Left hindlimb (tissue), 1 donor: ENCODE measurements around the gene PPARD.
"Not testable (repeated sequence)": the region's sequence is repeated elsewhere in the genome, so short reads cannot be mapped to it uniquely, and the experiment has no call there.

Experiments used
- DNase-seq: peaks from one replicate; pipeline ENCODE4 v3.0.0-alpha.2; 2018

Gene PPARD

GRCh38 chr6:35342258-35343091 lies at the start of gene PPARD:
TSS of gene PPARD (plus strand) at chr6:35342558. CDS start at chr6:35411088, 68,530 bp downstream.
- DNase-seq = peak; percentile 98

DNA sequence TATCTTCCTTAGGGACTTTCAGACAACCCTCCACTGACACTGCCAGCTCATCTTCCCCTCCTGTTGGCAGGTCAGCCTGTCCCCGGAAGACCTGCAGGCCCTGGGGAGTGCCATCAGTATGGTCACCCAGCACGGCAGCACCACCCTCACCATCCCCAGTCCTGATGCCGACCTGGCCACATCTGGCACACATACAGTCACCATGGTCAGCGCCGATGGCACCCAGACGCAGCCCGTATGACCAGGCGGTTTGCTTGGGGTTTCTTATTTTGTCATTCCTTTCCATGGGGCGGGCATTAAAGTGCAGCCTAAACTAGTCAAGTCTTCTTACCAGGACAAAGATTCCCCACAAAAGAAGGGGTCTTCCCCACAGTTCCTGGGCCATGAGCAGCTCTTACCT lies 48.7 kb upstream of the PPARD start:
- no peak for DNase-seq

DNA sequence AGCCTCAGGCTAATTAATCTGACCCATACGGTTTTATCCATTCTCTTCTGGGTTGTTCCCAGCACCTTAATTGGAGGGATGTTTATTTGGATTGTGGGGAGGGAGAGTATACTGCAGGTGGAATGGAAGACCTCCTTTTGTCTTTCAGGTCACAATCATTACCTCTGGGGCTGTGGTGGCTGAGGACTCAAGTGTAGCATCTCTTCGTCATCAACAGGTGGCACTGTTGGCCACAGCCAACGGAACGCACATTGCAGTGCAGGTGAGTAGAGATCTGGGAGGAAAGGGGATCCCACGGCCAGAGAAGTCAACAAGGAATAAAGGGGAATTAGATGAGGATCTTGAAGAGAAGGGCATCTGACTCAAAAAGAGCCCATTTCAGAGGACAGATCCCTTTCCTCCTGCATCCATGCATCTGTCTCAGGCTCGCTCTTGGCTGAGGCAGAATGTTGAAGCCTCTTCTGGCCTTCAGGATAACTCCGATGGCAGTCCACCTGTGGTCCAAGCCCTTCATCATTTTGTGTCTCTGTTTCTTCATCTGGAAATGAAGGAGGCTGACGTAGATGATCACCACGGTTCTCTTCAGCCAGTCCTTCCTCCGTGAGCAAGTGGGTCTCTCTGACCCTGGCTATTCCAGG lies 47.9 kb upstream of the PPARD start:
- no peak for DNase-seq

- DNase-seq = no peak
Observed at GRCh38 chr6:35295036-35295435, 47.3 kb upstream of the PPARD start.

DNA sequence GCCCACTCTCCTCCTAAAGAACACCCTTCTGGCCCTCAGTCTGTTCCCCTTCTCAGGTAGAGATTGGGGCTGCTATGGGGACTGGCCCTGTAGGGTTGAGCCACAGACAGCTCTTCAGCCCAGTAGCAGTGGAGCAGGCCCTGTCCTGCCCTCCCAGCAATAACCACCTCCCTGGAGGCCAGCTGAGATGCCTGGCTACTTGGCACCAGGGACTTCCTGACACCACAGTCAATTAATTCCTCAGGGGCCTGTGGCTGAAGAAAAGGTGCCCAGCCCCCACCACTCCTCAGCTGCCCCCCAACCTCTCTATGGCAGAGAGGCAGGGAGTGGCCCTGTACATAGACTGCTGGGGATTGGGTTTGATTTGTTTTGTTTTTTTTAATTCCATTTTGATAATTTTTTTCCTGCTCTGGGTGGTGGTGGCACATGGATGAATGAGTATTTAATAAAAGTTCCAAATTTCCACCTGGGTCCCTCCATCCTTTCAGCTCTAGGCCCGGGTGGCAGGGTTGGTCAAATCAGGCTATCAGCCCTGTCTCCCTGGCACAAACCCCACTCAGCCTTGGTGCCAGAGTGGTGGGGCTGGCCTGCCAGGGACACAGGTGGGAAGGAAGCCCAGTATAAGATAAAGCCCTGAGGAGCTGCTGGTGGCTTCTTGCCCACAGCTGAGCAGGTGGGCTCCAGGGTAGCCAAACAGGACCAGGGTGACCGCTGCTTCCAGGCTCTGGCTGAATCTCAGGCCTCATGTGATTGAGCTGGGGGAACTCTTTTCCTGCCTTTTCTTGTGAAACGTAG lies 46.6 kb upstream of the PPARD start:
- no peak for DNase-seq

DNA sequence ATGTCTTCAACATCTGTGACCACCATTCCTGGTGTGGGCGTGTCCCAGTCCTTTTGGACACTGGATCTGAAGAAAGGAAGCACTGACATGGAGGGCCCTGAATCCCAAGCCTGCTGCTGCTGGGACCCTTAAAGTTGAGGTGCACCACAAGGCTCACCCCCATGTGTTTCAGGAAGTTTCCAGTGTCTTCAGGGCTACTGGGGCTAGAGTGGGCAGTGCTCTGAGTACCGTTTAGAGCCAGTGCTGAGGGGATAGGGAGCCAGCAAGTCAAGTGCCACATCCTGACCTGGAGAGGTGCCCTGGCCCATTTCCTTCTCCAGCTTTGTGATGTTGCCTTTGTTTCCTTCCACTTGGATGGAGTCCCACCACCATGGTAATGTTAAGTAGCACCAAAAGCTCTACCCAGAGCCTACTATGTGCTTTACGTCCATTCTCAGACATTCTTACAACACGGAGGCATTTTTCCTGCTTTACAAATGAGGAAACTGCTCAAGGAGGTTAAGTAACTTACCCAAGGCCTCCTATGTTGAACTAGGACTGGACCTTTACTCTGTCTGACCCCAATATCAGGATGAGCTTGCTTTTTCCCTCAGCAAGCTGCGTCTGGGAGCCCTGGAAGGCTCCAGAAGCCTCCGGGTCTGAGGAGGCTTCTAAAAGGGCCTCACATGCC lies 45.3 kb upstream of the PPARD start:
- DNase-seq = no peak

- DNase-seq = peak; percentile 91
Observed at GRCh38 chr6:35297601-35298481, 44.5 kb upstream of the PPARD start, which contains the start of gene DEF6. TSS of gene DEF6 (plus strand) at chr6:35297818. CDS start at chr6:35297857, 39 bp downstream.

DNA sequence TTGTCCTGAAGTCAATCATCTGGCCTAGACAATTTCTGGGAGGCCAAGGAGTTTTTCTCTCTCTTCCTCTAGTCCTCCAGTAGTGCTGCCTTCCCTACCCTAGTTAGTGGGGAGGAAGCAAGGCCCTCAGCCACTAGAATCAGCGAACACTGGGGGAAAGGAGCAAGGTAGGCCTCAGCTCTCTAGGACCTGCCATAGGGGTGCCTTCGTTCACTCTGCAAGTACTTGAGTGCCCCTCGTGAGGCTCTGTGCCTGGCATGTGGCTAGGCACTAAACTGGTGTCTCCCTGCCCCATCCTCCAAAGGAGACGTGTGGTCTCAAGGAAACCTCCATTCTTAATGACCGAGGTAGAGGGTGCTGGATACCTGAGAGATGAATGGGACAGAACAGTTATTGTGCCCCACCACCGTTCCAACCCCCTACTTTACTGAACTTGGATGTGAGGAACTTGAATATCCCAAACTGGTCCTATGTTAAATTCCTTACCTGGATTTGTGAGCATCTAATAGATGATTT lies 43.7 kb upstream of the PPARD start:
- no peak for DNase-seq

DNA sequence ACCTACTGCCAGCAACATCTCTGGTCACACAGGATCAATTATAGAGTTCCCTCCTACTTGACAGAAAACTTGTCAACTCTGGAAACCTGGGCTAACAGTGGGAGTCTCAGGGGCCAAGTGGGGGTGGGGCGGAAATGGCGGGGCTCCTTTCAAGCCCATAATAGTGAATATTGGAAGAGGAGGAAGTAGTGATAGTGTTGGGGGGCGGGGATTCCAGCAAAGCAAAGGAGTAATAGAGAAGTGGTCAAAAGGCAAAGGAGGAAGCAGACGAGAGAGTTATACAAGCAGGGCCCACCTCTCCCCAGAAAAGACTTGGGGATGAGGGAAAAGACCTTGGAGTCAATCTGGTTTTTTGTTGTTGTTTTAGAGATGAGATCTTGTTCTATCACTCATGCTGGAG lies 42.7 kb upstream of the PPARD start:
- DNase-seq = no peak

- DNase-seq = no peak
Observed at GRCh38 chr6:35300848-35301247, 41.5 kb upstream of the PPARD start.

- no peak for DNase-seq
Observed at GRCh38 chr6:35302604-35303241, 39.6 kb upstream of the PPARD start.

GRCh38 chr6:35304299-35304698 lies 38.1 kb upstream of the PPARD start:
- no peak for DNase-seq

GRCh38 chr6:35305117-35305516 lies 37.2 kb upstream of the PPARD start:
- no peak for DNase-seq

DNA sequence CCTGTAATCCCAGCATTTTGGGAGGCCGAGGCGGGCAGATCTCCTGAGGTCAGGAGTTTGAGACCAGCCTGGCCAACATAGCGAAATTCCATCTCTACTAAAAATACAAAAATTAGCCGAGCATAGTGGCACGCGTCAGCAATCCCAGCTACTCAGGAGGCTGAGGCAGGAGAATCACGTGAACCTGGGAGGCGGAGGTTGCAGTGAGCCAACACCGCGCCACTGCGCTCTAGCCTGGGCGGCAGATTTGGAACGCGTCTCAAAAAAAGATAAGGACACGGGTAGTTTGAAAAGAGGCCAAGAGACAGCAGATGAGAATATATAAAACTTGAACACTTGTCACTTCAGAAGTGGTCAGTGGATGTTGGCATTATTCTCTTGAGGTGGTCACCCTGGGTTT lies 35.2 kb upstream of the PPARD start:
- not testable (repeated sequence) for DNase-seq

- DNase-seq = not testable (repeated sequence)
Observed at GRCh38 chr6:35308543-35308942, 33.8 kb upstream of the PPARD start.

DNA sequence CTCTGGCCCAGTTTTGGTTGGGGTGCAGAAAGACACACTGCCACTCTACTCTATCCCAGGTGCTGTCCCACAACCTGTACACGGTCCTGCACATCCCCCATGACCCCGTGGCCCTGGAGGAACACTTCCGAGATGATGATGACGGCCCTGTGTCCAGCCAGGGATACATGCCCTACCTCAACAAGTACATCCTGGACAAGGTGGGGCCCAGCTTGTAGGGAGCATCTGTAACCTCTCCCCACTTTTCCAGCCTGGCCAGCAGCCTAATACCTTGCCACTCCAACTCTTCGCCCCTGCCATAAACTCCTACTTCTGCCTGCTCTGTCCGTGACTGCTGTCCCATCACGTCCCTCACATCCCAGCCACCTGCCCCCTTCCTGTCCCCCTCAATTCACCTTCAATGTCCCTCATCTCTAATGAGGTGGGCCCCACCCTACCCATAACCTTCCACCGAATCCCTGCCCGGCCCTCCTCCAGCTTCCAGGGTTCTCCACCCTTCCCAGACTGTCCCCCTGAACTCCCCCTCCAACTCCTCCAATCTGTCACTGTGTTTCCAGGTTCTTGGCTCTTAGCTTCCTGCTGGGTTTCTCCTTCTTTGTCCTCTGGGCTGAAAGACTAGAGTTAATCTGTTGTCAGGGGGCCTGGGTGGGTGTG lies 32.6 kb upstream of the PPARD start:
- DNase-seq = no peak

DNA sequence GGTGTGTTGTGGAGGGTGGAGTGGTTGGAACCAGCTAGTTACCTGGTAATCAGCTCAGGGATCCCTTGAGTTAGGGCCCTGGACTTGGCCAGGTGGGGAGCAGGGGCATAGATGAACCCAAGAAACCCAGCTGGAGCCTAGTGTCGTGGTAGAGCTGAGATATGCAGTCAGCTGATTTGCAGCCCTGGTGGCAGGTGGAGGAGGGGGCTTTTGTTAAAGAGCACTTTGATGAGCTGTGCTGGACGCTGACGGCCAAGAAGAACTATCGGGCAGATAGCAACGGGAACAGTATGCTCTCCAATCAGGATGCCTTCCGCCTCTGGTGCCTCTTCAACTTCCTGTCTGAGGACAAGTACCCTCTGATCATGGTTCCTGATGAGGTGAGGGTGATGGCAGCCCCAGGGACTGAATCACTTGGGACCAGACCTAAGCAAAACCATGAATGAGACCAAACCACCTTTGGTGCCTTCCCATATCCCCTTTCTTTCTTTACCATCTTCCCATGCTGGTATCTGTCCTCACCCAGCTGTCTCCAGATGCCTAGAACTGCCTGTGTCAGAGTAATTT lies 32.0 kb upstream of the PPARD start:
- no peak for DNase-seq

- no peak for DNase-seq
Observed at GRCh38 chr6:35311390-35312075, 30.8 kb upstream of the PPARD start.

DNA sequence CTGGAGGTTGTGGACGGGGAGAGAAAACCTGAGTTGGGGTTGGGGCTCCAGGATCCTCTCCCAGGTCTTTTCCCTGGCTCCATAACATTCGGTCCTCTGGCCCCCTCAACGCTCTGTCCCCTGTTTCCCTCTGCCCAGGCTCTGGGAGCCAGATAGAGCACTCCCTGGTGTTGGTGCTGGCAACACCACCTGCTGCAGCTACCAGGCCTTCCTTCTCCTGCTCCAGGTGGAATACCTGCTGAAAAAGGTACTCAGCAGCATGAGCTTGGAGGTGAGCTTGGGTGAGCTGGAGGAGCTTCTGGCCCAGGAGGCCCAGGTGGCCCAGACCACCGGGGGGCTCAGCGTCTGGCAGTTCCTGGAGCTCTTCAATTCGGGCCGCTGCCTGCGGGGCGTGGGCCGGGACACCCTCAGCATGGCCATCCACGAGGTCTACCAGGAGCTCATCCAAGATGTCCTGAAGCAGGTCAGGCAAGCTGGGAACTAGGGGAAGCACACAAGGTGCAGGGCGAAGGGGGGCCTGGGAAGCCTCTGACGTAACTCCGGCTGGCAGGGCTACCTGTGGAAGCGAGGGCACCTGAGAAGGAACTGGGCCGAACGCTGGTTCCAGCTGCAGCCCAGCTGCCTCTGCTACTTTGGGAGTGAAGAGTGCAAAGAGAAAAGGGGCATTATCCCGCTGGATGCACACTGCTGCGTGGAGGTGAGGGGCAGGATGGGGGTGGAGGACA lies 30.1 kb upstream of the PPARD start:
- DNase-seq = no peak
